Large intestine (tissue), 3 donors: ENCODE measurements around the gene SEMA3F. TPM values are rescaled to one million over a fixed set of nuclear protein-coding genes. Genes with fewer than 3 reads are reported as not detected.
"Not testable (repeated sequence)": the region's sequence is repeated elsewhere in the genome, so short reads cannot be mapped to it uniquely, and the experiment has no call there.

Experiments used
- DNase-seq, 2 donors: peaks; one replicate each; pipeline versions ENCODE4 v3.0.0 to v3.0.0-alpha.2; 2013
- H3K27ac ChIP-seq: one replicate; pipeline ENCODE4 v1.5.1; 2013; ENCODE audit warnings: low read length
- H3K27me3 ChIP-seq: 2 replicates; pipeline ENCODE4 v1.6.1; 2013; ENCODE audit warnings: low read length; ENCODE audit not compliant: control insufficient read depth, insufficient read depth
- H3K36me3 ChIP-seq: 2 replicates; pipeline ENCODE4 v1.6.1; 2013; ENCODE audit warnings: low read length; ENCODE audit not compliant: control insufficient read depth, insufficient read depth
- H3K4me1 ChIP-seq: one replicate; pipeline ENCODE4 v1.6.1; 2013; ENCODE audit warnings: low read length; ENCODE audit not compliant: control insufficient read depth, insufficient read depth
- H3K4me3 ChIP-seq: one replicate; pipeline ENCODE4 v1.5.1; 2013; ENCODE audit warnings: low read length
- H3K9me3 ChIP-seq: one replicate; pipeline ENCODE4 v1.6.1; 2013; ENCODE audit warnings: mild to moderate bottlenecking, low read depth, low read length, moderate library complexity; ENCODE audit not compliant: control insufficient read depth
- WGBS: methylation state at CpG from one replicate; pipeline ENCODE4 v1.1.5; 2013; ENCODE audit warnings: low lambda C conversion rate; ENCODE audit not compliant: insufficient coverage; 5-methylcytosine and 5-hydroxymethylcytosine counted together
- polyA plus RNA-seq: library from polyadenylated mRNA; unstranded; fragments of 120-200 nt; gene quantifications from one replicate; pipeline ENCODE4 v1.2.1, GENCODE V29; 2013

The SEMA3F gene
- polyA plus RNA-seq, 1 donor: 8.9 TPM

DNA sequence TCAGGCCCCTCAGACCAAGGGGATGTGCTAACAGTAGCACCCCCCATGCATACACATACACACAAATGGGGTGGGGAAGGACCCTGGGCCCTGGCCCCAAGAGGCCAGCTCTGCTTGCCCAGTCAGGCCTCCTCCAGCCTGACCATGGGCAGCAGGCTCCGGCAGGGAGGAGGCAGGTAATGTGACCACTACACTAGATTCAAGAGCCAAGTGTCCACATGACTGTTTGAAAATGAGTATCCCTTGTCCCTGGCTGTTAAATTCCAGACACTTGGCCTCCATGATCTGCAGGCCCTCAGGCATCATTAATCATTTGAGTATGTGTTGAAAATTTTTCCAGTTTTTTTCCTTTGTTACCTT is 67.0 kb downstream of the SEMA3F start:
- no peaks in the 10 kb centered on the region for H3K36me3 ChIP-seq
- H3K27ac ChIP-seq: no peak overlapping the region
- WGBS: no CpG with 5 or more reads among the region's 1 CpG
- peaks cover 6% of the 10 kb centered on the region for H3K27me3 ChIP-seq
- H3K4me1 ChIP-seq: peaks cover 34% of the 10 kb centered on the region
- no peak overlapping the region for H3K4me3 ChIP-seq
- no peaks in the 10 kb centered on the region for H3K9me3 ChIP-seq
- no peak for DNase-seq

DNA sequence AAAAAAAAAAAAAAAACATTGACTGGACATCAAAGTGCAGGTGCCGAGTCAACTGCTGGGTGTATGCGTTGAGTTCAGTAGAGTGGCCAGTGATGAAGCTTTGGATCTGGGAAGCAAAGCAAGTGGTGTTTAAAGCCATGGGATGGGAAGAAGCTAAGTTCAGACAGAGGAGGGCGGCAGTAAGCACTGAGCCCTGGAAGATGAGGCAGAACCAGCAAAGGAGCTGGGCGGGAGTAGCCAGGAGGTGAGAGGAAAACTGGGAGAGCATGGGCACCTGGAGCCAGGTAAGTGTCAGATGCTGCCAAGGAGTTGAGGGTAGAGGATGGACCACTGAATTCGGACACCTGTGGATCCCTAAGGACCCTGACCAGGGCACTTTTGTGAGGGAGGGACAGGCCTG is 69.5 kb downstream of the SEMA3F start:
- DNase-seq: no peak
- Histone ChIP-seq H3K9me3 (no peaks in the 10 kb centered on the region), H3K36me3 (no peaks in the 10 kb centered on the region), H3K27ac (no peak overlapping the region), H3K4me3 (no peak overlapping the region), H3K27me3 (peaks cover 6% of the 10 kb centered on the region), H3K4me1 (peaks cover 35% of the 10 kb centered on the region)
- WGBS: no CpG with 5 or more reads among the region's 5 CpGs

DNA sequence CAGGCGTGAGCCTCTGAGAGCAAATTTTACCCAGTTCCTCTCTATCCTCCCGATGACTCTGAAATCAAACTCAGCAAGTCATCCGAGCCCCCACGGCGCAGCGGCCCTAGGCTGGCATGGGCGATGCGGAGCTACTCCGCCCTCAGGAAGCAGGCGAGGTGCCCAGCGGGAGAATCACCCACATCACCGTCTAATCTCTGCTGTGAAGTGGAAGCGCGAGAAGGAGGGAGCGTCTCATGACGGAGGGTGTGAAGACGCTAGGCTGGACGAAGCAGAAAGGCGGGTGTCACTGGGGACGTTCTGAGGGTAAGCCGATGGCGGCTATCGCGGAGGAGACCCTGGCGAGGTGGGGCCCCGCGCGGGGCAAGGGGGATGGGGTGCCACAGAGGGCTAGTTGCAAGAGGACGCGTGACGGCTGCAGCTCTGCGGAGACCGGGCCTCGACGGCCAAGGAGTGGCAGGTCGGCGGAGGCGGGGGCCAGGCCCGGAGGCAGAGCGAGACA is 71.8 kb downstream of the SEMA3F start:
- Histone ChIP-seq H3K27me3 (peaks cover 6% of the 10 kb centered on the region), H3K9me3 (no peaks in the 10 kb centered on the region), H3K36me3 (no peaks in the 10 kb centered on the region), H3K4me1 (peaks cover 13% of the 10 kb centered on the region), H3K4me3 (peak overlapping the region; percentile 46), H3K27ac (no peak overlapping the region)
- WGBS: no CpG with 5 or more reads among the region's 40 CpGs
- DNase-seq: no peak

DNA sequence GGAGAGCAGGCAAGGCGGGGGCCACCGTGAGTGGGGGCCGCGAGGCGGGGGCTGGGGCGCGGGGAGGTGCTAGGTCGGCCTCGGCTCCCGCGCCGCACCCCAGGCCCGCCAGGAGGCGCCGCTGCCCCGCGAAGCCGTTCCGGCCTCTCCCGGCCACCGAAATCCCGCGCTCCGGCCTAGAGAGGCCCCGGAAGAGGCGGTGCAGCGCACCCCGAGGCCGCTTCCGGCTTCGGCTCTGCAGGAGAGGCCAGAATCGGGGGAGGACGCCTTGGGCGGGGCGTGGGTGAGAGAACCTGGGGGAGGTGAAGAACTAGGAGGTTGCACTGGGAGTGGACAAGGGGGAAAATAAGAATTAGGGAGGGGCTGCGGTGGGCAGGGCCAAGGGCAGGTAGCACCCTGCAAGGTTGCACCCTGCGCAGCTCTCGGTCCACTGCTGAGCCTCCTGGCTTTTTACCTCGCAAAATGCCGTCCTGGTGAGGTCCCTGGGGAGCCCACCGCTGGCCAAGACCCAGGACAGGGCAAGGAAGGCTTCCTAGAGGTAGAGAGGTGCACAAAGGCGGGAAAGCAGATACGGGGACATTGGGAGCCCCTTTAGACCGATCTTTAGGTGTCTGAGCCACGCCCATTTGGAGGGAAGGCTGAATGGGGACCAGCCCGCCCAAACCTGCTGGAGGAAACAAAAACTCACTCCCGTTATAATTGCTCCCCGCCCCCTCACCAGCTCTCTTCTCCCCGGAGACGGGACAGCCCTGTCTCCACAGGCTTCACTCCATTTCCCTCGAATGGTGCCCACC is 72.5 kb downstream of the SEMA3F start:
- Histone ChIP-seq H3K4me3 (peak overlapping the region; percentile 74), H3K27me3 (peaks cover 6% of the 10 kb centered on the region), H3K9me3 (no peaks in the 10 kb centered on the region), H3K4me1 (peaks cover 13% of the 10 kb centered on the region), H3K27ac (peak overlapping the region; percentile 69), H3K36me3 (no peaks in the 10 kb centered on the region)
- DNase-seq: peak; percentile 95
- WGBS: 4% methylated on average over 4 of the region's 51 CpGs

DNA sequence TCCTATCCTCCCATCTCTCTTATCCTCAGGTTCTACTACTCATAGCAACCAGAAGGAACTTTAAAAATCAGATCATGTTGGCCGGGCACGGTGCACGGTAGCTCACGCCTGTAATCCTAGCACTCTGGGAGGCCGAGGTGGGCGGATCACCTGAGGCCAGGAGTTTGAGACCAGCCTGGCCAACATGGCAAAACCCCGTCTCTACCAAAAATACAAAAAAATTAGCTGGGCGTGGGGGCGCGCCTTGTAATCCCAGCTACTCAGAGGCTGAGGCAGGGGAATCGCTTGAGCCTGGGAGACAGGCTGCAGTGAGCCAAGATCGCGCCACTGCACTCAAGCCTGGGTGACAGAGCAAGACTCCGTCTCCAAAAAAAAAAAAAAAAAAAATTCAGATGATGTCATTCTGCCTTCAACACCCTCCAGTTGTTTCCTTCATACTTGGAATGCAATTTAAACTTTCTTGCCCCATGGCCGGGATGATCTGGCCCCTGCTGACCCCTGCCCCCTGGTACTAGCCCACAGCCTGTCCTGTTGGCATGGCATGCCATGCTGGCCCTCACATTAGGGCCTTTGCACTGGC is 73.2 kb downstream of the SEMA3F start:
- Histone ChIP-seq H3K4me1 (peaks cover 13% of the 10 kb centered on the region), H3K4me3 (peak overlapping the region; percentile 74), H3K27ac (peak overlapping the region; percentile 69)
- not testable (repeated sequence) for H3K36me3 ChIP-seq, H3K27me3 ChIP-seq, H3K9me3 ChIP-seq, DNase-seq
- WGBS: no CpG with 5 or more reads among the region's 15 CpGs

DNA sequence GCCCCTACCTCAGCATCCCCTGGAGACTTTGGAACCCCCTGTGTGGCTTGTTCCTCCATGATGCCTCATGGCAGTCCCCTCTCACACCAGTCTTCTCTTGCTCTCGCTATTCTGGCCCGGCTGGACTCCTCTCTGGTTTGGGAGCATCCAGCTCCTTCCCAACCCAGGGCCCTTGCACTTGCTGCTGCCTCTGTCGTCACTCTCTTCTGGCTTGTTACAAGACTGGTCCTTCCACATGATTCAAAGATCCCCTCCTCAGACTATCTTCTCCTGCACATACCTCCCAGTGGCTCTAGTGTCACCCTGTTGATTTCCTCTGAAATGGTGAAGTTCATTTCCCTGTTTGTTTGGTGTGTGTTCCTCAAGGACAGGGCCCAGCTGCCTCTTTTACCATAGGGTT is 74.4 kb downstream of the SEMA3F start:
- no peak for DNase-seq
- WGBS: no CpG with 5 or more reads among the region's 3 CpGs
- no peaks in the 10 kb centered on the region for H3K9me3 ChIP-seq
- H3K27ac ChIP-seq: no peak overlapping the region
- H3K4me1 ChIP-seq: peaks cover 13% of the 10 kb centered on the region
- H3K4me3 ChIP-seq: no peak overlapping the region
- peaks cover 6% of the 10 kb centered on the region for H3K27me3 ChIP-seq
- no peaks in the 10 kb centered on the region for H3K36me3 ChIP-seq

DNA sequence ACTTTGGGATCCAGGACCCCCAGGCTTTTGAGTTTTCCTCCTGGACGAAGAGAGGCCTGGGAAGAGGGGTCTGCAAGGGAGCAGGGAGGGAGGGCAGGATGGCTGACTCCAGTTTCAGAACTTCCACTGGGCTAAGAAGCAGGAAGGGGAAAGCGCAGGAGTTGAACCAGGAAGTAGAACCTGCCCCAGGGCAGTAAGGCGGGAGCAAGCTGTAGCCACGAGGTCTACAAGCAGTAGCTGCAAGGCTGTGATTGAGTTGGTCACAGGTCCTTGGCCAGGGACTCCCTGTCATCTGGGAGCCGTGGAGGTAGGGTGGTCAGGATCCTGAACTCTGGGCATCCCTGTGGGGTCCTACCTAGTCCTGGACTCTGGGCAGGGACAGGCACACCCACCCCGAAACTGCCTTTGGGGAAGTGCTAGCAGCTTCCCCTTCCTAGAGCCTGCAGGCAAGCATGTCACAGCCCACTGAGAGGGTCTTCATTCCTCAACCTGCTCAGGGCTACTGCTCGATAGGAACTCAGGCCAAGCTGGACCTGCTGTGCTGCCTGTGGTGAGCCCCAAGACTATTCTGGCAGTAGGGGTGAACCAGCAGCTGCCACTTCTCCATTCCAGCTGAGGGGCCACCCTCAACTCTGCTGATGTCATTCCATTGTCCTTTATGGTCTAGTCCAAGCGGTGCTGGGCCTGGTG is 75.1 kb downstream of the SEMA3F start:
- WGBS: no CpG with 5 or more reads among the region's 8 CpGs
- Histone ChIP-seq H3K27ac (no peak overlapping the region), H3K4me1 (peaks cover 16% of the 10 kb centered on the region), H3K36me3 (no peaks in the 10 kb centered on the region), H3K4me3 (no peak overlapping the region), H3K27me3 (peaks cover 3% of the 10 kb centered on the region), H3K9me3 (no peaks in the 10 kb centered on the region)
- DNase-seq: no peak

DNA sequence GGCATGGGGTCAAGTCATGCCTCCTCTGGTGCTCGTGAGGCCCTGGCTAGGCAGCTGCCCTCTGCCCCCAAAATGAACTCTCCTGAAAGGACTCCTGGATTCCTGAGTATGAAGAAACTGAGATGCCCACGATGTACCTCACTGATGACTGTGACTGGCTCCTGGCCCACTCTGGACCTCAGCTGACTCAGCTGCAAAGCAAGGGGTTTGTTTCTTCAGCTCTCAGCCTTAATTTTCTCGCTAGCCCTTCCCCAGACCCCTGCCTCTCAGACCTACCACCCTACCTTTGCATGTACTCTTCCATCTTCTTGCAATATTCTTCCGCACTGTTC is 75.6 kb downstream of the SEMA3F start:
- H3K4me1 ChIP-seq: peaks cover 15% of the 10 kb centered on the region
- no peak overlapping the region for H3K4me3 ChIP-seq
- peaks cover 3% of the 10 kb centered on the region for H3K27me3 ChIP-seq
- no peak for DNase-seq
- H3K9me3 ChIP-seq: no peaks in the 10 kb centered on the region
- H3K36me3 ChIP-seq: no peaks in the 10 kb centered on the region
- WGBS: no CpG with 5 or more reads among the region's 4 CpGs
- H3K27ac ChIP-seq: no peak overlapping the region

DNA sequence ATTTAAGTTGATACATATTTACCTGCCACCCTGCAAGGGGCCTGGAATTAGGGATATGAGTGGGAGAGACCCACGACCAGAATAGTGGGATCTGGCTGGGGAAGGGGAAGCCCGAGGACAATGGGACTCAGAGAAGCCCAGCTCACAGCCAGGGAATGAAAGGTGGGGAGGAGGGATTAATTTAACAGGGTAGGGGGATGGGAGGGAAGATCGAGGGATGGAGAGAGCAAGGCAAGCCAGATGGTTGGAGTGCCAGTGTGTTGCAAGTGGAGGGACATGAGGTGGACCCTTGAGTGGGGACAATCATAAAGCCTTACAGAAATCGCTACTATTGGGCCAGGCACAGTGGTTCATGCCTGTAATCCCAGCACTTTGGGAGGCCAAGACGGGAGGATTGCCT is 76.5 kb downstream of the SEMA3F start:
- H3K9me3 ChIP-seq: no peaks in the 10 kb centered on the region
- H3K4me1 ChIP-seq: peaks cover 10% of the 10 kb centered on the region
- no peak overlapping the region for H3K27ac ChIP-seq
- DNase-seq: no peak
- 80% methylated on average over 1 of the region's 5 CpGs for whole genome bisulfite sequencing
- no peaks in the 10 kb centered on the region for H3K36me3 ChIP-seq
- no peak overlapping the region for H3K4me3 ChIP-seq
- H3K27me3 ChIP-seq: no peaks in the 10 kb centered on the region

DNA sequence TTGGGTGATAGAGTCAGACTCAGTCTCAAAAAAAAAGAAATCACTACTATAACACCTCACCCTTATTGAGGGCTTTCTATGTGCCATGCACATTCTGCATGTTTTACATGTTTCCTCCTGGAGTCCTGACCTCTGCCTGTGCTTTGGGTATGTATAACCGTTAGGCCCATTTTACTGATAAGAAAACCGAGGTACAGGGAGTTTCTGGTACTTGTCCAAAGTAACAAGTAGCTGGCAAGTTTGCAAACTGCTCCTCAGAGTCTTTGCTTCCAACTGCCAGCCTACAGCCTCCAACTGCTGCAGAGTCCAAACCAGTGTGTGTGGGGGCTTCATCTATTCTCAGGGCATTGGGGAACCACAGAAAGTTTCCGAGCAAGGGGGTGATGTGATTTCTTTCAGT is 77.2 kb downstream of the SEMA3F start:
- no CpG with 5 or more reads among the region's 3 CpGs for WGBS
- Histone ChIP-seq H3K4me1 (peaks cover 5% of the 10 kb centered on the region), H3K27ac (no peak overlapping the region), H3K4me3 (no peak overlapping the region), H3K27me3 (no peaks in the 10 kb centered on the region), H3K36me3 (no peaks in the 10 kb centered on the region), H3K9me3 (no peaks in the 10 kb centered on the region)
- DNase-seq: no peak
